ENCODE measurements around the gene JOSD1. TPM values are rescaled to one million over a fixed set of nuclear protein-coding genes. Genes with fewer than 3 reads are reported as not detected.

Gene JOSD1
- total RNA-seq, 1 donor from 2014 or later: 35.5 TPM

- no peak for DNase-seq
These were observed 32.6 kb upstream of the JOSD1 start for GRCh38 chr22:38733329-38733723.

- no peak for DNase-seq
These were observed 31.6 kb upstream of the JOSD1 start for GRCh38 chr22:38732251-38732815.

- no peak for DNase-seq
These were observed 31.0 kb upstream of the JOSD1 start for GRCh38 chr22:38731703-38732161.

- no peak for DNase-seq
These were observed 29.7 kb upstream of the JOSD1 start for GRCh38 chr22:38730411-38730871.

- no peak for DNase-seq
These were observed 29.2 kb upstream of the JOSD1 start for GRCh38 chr22:38729946-38730345.

GRCh38 chr22:38728871-38729796 lies 28.4 kb upstream of the JOSD1 start:
- no peak for DNase-seq

GRCh38 chr22:38727530-38728451 lies 27.0 kb upstream of the JOSD1 start:
- no peak for DNase-seq

GRCh38 chr22:38727123-38727522 lies 26.4 kb upstream of the JOSD1 start:
- DNase-seq: no peak

- no peak for DNase-seq
These were observed 25.3 kb upstream of the JOSD1 start for GRCh38 chr22:38725900-38726655.

GRCh38 chr22:38724926-38725571 lies 24.3 kb upstream of the JOSD1 start:
- DNase-seq: no peak

- DNase-seq: no peak
These were observed 23.4 kb upstream of the JOSD1 start for GRCh38 chr22:38724176-38724575.

GRCh38 chr22:38721551-38721950 lies 20.8 kb upstream of the JOSD1 start:
- DNase-seq: no peak

- no peak for DNase-seq
These were observed 19.6 kb upstream of the JOSD1 start for GRCh38 chr22:38720350-38720749.

- no peak for DNase-seq
These were observed 18.5 kb upstream of the JOSD1 start for GRCh38 chr22:38719196-38719595.

GRCh38 chr22:38718414-38718813 lies 17.7 kb upstream of the JOSD1 start:
- DNase-seq: no peak

GRCh38 chr22:38717244-38717643 lies 16.5 kb upstream of the JOSD1 start:
- no peak for DNase-seq

GRCh38 chr22:38716826-38717225 lies 16.1 kb upstream of the JOSD1 start:
- DNase-seq: no peak

GRCh38 chr22:38716271-38716670 lies 15.5 kb upstream of the JOSD1 start:
- DNase-seq: no peak

- no peak for DNase-seq
These were observed 15.1 kb upstream of the JOSD1 start for GRCh38 chr22:38715852-38716251.

- no peak for DNase-seq
These were observed 14.5 kb upstream of the JOSD1 start for GRCh38 chr22:38715176-38715764.

- no peak for DNase-seq
These were observed 13.2 kb upstream of the JOSD1 start for GRCh38 chr22:38713921-38714320.
